Fibroblast of lung (primary cell): ENCODE measurements around the gene UQCR11.

Experiments used
- EZH2 ChIP-seq: IDR thresholded peaks from 2 replicates; pipeline ENCODE4 v1.5.1; 2012; ENCODE audit warnings: low read length, control low read depth, mild to moderate bottlenecking; ENCODE audit errors: missing control alignments
- TF ChIP-seq, protein P1 (sequence below), 2 donors: IDR thresholded peaks in 1 of 2; conservative IDR thresholded peaks in 1 of 2; 1 replicate in 1 of 2; 2 replicates in 1 of 2; pipeline ENCODE4 v1.5.1; 2011 to 2012; ENCODE audit warnings: low read length in 2 of 2, control low read depth in 1 of 2, inconsistent platforms in 1 of 2, low read depth in 1 of 2, mild to moderate bottlenecking in 1 of 2

DNA sequence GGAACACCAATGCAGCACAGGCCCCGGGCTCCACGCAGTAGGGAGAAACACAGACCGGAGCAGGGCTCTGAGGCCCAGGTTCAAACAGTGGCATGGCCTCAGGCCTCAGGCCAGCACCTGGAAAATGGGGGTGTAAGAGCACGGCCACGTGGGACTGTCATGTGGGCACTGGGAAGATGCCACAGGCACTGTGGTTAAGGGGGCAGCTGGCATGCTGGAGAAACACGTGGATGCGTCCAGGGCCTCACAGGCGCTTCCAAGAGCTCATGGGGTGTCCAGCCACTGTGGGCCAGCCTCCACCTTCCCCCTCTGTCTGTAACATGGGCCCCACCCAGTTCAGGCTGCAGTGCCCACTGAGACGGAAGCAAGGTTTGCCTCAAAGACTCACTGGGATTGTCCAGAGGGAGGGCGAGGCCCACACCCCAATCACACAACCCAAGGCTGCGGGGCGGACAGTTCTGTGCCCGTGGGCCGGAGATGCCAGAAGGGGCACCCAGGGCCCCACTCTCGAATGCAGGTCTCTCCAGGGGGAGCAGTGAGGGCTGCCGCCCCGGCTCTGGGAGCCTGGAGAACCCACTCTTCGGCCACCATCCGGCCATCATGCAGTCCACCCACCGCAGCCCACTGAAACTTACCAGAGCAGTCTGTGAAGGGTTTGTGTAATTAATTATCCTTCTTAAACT, 6.3 kb downstream of the UQCR11 start:
- TF ChIP-seq, protein P1, sequence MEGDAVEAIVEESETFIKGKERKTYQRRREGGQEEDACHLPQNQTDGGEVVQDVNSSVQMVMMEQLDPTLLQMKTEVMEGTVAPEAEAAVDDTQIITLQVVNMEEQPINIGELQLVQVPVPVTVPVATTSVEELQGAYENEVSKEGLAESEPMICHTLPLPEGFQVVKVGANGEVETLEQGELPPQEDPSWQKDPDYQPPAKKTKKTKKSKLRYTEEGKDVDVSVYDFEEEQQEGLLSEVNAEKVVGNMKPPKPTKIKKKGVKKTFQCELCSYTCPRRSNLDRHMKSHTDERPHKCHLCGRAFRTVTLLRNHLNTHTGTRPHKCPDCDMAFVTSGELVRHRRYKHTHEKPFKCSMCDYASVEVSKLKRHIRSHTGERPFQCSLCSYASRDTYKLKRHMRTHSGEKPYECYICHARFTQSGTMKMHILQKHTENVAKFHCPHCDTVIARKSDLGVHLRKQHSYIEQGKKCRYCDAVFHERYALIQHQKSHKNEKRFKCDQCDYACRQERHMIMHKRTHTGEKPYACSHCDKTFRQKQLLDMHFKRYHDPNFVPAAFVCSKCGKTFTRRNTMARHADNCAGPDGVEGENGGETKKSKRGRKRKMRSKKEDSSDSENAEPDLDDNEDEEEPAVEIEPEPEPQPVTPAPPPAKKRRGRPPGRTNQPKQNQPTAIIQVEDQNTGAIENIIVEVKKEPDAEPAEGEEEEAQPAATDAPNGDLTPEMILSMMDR (conservative IDR thresholded peaks at IDR 0.05 in 1 of 2, IDR thresholded peaks at IDR 0.05 in 1 of 2; ENCODE audit: low read depth in 1 of 2, low read length in 2 of 2), result no peak
- no peak for TF ChIP-seq EZH2
